AG08396 (cell line): Measurements from ENCODE around the gene OR52E5.

Experiments used
- DNase-seq: peaks from one replicate; pipeline ENCODE4 v3.0.0; 2012; ENCODE audit warnings: low spot score, mixed read lengths

The OR52E5 gene

GRCh38 chr11:5933116-5933515, 40.1 kb downstream of the OR52E5 start:
- DNase-seq, result no peak

GRCh38 chr11:5937868-5938602, 45.0 kb downstream of the OR52E5 start:
- DNase-seq, result no peak

GRCh38 chr11:5938603-5938965, 45.6 kb downstream of the OR52E5 start:
- no peak for DNase-seq

- no peak for DNase-seq
Measured at GRCh38 chr11:5940748-5941147, 47.7 kb downstream of the OR52E5 start.

- no peak for DNase-seq
Measured at GRCh38 chr11:5941951-5942350, 48.9 kb downstream of the OR52E5 start, which contains the start of gene OR56A3. Gene OR56A3 (plus strand): TSS chr11:5942251. CDS start chr11:5947347, 5,096 bp downstream.
